ENCODE data around the gene INSL4.

INSL4 gene

DNA sequence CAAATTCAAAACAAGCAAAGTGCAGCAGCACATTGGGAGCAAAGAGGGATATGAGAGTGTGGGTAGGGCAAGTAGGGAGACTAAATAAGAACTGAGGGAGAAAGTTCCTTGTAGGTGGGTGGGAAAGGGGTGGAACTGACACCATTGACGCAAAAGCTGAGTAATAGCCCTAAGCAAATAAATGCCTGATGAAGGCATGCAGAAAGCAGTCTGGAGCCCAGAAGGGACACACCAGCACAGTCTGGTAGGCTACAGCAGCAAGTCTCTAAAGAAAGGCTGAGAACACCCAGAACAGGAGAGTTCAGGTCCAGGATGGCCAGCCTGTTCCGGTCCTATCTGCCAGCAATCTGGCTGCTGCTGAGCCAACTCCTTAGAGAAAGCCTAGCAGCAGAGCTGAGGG is at the start of gene INSL4:
Gene INSL4 (plus strand): TSS at position 208 of the 400 bp plus-strand sequence. CDS start 105 bp downstream, at position 313.
- no peak for FAIRE-seq

DNA sequence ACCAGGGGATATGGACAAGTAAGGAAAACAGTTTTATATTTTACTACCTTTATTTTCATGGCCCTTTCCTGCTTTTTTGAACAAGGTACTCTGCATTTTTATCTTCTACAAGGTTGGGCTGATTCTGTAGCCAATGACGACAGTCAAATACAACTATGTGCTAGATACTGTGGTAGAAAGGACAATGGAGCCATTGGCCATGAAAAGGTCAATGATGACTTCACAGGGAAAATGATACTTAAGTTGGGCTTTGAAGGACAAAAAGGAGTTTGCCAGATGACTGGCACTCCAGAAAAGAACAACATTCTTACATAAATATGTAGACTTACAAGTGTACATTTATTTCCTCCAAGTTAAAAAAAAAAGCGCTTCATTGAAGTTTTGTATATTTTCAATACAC is 46.4 kb upstream of the INSL4 start:
- no peak for FAIRE-seq

DNA sequence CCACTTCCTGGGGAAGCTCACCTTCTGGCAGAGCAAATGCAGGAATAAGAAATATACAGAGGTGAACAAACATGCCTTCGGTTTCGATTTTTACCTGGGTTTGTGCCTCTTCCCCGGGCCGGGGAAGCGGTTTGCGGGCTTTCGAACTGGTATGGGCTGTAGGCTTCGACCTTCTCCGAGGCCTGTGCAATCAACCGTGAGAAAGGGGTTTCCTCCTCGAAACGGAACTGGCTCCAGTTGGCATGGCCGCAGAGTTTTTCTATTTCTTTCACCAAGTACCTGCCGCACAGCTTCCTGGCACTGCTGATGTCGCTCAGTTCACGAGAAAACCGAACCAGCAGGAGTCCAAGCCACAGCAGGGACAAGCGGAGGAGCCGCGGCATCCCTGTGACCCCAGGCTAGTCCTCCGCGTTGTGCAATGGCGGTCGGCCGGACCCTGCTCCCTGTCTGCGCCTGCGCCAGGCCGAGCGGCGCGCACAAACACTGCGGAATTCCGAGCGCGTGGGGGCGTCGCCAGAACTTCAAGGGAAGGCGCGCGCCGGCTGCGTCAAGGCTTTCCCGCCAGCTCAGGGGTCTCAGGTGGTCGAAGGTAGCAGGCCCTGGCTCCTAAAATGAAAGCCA is 45.9 kb upstream of the INSL4 start, which contains the start of gene INSL6:
Gene INSL6 (minus strand): TSS at position 420 of the 621 bp plus-strand sequence. CDS start 37 bp downstream, at position 383.
- FAIRE-seq: no peak

GRCh38 chr9:5186416-5187169 is 44.6 kb upstream of the INSL4 start:
- no peak for FAIRE-seq

GRCh38 chr9:5188060-5188984 is 42.9 kb upstream of the INSL4 start:
- FAIRE-seq: no peak

DNA sequence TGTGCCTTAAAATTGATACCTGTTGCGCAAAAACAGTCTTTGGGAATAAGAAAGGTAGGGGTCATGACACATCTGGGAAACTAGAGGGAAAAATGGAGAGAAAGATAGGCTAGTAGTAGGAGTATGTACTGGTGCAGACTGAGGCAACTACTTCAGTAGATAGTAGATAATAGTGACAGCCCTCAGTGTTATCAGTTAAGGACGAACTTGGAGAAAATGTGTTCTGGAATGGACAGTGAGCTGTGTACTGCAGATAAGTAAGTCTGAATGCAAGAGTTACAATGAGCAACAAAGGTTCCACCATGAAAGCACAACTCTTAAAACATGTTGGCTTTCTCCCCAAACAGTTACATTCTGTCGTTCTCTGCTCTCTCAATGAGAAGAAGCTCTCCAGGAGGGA is 39.2 kb upstream of the INSL4 start:
- FAIRE-seq: no peak

DNA sequence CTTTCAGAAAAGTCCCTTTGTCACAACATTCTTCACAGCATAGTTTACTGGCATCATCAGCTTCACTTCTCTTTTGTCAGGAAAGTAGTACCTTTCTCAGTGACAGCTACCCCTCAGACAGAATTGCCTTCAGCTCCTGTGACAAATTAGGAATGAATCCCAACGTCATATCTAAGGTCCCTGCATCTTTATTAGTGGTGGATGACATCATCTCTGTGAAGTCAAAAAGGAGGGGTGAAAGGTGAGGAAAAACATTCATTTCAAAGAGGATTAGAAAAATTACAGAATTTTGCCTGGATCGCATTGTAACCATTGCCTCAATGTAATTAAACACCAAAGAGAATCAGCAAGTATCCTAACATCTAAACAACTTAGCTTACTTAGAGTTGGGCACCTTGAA is 37.9 kb upstream of the INSL4 start:
- FAIRE-seq: no peak

- no peak for FAIRE-seq
These were observed 35.8 kb upstream of the INSL4 start for GRCh38 chr9:5195463-5195862.

DNA sequence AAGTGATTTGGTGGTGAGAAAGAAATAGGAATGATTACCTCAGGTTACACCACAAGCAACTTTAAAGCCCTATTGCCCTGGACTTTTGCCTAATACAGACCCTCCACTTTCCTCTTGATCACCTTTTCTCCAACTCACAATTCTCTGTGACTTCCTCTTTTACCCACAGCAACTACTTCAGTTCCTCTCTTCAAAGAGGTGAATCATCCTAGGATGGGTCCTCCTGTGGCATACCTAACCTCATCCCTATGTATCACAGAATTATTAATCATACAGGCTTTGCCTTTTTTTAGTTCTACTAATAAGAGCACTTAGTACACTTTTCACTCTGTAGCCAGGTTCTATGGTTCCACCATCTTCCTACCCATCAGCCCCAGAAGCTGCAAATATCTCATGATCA is 26.1 kb upstream of the INSL4 start:
- FAIRE-seq: no peak

DNA sequence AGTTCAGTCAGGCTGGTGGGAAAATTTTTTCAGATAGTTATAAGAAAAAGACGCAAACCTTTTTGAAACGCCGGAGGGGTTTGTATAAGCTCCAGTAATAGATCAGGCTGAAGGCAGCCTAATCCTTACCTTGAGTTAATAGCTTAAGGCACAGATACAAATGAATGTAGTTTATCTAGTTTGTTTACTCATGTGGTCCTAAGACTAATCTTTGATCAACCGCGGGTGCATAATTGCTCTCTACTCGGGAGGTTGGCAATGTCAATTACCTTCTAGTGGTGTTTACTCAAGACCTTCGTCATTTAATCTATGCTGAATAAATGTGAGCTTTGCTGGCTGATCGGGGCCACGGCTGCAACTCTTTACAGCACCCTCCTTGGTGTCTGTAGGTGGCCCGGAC is 665 bp upstream of the INSL4 start:
- no peak for FAIRE-seq

GRCh38 chr9:5263351-5264218 is 32.4 kb downstream of the INSL4 start:
- no peak for FAIRE-seq

DNA sequence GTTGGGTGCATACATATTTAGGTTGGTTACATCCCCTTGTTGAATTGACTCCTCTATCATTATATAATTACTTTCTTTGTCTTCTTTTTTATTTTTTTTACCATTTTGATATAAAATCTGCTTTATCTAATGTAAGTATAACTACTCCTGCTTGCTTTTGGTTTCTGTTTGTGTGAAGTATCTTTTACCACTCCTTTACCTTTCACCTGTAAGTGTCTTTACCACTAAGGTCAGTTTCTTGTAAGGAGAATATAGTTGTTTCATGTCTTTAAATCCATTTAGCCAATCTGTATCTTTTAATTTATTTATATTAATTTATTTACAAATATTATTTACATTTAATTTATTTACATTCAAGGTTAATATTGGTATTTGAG is 33.0 kb downstream of the INSL4 start:
- FAIRE-seq: no peak

- no peak for FAIRE-seq
These were observed 34.7 kb downstream of the INSL4 start for GRCh38 chr9:5265939-5266338.

- FAIRE-seq: no peak
These were observed 38.1 kb downstream of the INSL4 start for GRCh38 chr9:5269249-5269715.

DNA sequence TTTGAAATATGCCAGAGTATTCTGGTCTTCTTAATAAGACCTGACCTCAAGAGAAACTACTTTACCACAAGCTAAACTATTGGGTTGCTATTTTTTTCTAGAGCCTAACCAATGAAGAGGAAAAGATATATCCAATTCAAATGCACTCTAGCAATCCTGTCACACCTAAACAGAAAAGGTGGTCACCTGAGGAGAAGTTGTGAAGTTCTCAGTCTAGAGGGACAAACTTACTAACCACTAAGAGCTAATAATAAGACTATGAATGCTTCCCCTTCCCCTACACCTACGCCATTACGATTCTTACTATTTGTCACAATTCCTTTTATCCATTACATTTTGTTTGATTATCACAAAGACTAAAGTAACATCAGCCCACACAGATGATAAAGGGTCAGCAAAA is 43.6 kb downstream of the INSL4 start:
- no peak for FAIRE-seq

GRCh38 chr9:5278486-5278885 is 47.3 kb downstream of the INSL4 start:
- FAIRE-seq: no peak

Data from TTC549 (cell line).